Measurements from ENCODE around the gene CTSE.

CTSE gene

GRCh38 chr1:206050655-206051235, 27.1 kb upstream of the CTSE start:
- TF ChIP-seq CTCF (IDR thresholded peaks at IDR 0.05; ENCODE audit: low read depth, low read length), result no peak
- no peak for DNase-seq (ENCODE audit: extremely low read depth, low read depth)

GRCh38 chr1:206049919-206050600, 26.4 kb upstream of the CTSE start:
- DNase-seq (ENCODE audit: extremely low read depth, low read depth), result no peak
- no peak for TF ChIP-seq CTCF (IDR thresholded peaks at IDR 0.05; ENCODE audit: low read depth, low read length)

GRCh38 chr1:206049293-206049692, 25.6 kb upstream of the CTSE start:
- TF ChIP-seq CTCF (IDR thresholded peaks at IDR 0.05; ENCODE audit: low read depth, low read length), result no peak
- DNase-seq (ENCODE audit: extremely low read depth, low read depth), result no peak

GRCh38 chr1:206048582-206048981, 24.9 kb upstream of the CTSE start:
- TF ChIP-seq CTCF (IDR thresholded peaks at IDR 0.05; ENCODE audit: low read depth, low read length), result no peak
- DNase-seq (ENCODE audit: extremely low read depth, low read depth), result no peak

- DNase-seq (ENCODE audit: extremely low read depth, low read depth), result no peak
Measured at GRCh38 chr1:206047271-206047670, 23.6 kb upstream of the CTSE start.

GRCh38 chr1:206041640-206042039, 17.9 kb upstream of the CTSE start:
- DNase-seq (ENCODE audit: extremely low read depth, low read depth), result no peak
- no peak for TF ChIP-seq CTCF (IDR thresholded peaks at IDR 0.05; ENCODE audit: low read depth, low read length)

More at GRCh38 chr1:206047271-206047670, 23.6 kb upstream of the CTSE start:
- no peak for TF ChIP-seq CTCF (IDR thresholded peaks at IDR 0.05; ENCODE audit: low read depth, low read length)

- no peak for TF ChIP-seq CTCF (IDR thresholded peaks at IDR 0.05; ENCODE audit: low read depth, low read length)
Measured at GRCh38 chr1:206040328-206040727, 16.6 kb upstream of the CTSE start.

More at GRCh38 chr1:206040328-206040727, 16.6 kb upstream of the CTSE start:
- no peak for DNase-seq (ENCODE audit: extremely low read depth, low read depth)

All from AG09319 (cell line).